ENCODE results near the gene EXT2. TPM values are rescaled to one million over a fixed set of nuclear protein-coding genes. Genes with fewer than 3 reads are reported as not detected.

Gene EXT2
- total RNA-seq, 1 experiment from 2014 or later, result 66.2 TPM

DNA sequence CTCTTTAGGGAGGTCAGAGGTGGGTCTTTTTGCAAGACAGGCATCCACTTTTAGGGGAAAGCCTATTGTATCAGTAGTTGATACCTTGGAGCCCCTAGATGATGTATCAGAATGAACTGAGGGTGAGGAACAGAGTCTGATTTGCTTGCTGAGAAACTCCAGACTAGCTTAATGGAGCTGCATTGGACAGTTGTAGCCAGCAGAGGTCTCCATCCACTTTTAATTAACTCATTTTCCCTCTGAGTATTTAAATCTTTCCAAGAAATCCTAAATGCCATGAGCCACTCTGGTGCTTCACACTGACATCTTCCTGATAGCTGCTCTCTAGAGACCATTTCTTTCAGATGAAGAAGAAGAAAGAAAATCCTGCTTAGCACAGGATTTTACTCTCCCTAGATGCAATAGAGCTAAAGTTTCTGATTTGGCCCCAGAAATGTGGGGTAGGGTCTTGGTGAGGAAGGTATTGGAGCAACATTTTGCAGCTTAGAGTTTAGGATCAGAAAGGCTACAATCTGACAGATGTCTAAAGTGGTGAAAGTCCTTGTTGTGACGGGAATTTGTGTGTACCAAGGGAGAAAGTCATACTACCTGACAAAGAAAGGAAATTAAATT is 38.0 kb downstream of the EXT2 start:
- DNase-seq (ENCODE audit: low spot score), result peak; percentile 59

DNA sequence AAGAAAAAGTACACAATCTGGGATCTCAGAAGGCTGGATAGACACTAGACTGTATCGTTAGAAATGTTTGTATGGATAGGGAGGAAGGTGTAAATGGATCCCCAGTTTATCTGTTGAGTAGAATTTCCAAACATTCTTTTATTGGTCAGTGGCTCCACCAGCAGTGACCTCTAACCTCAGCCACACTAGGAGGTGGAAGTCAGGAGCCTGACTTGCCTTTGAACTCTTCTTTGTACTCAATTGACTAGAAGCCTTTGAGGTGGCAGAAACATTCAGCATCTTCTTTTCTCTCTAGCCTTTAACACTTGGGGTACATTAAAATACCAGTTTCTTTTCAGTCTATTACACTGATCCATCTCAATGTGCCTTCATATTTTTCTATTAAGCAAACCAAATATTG is 39.1 kb downstream of the EXT2 start:
- DNase-seq (ENCODE audit: low spot score), result no peak

GRCh38 chr11:44136176-44136945 is 40.9 kb downstream of the EXT2 start:
- DNase-seq (ENCODE audit: low spot score), result no peak

- no peak for DNase-seq (ENCODE audit: low spot score)
Observed at GRCh38 chr11:44137057-44137456, 41.6 kb downstream of the EXT2 start.

- DNase-seq (ENCODE audit: low spot score), result no peak
Observed at GRCh38 chr11:44138286-44138685, 42.8 kb downstream of the EXT2 start.

DNA sequence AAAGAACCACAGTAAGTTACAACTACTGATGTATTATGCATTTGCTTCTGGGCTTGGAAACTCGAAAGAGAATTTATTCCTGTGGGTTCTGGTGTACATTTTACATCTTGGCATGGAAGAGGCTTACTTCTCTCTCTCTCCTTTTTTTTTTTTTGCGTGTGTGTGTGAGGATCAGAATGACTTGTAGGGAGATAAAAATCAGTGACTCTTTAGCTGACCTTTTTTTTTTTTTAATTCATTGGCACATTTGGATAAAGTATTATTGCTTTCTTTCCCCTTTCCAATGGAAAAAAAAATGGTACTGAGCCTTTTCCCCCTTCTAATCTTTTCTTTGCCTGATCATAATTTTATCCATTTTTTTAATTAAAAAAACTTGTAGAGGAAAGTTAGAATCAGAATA is 43.5 kb downstream of the EXT2 start:
- no peak for DNase-seq (ENCODE audit: low spot score)

GRCh38 chr11:44139565-44140330 is 44.3 kb downstream of the EXT2 start:
- no peak for DNase-seq (ENCODE audit: low spot score)

DNA sequence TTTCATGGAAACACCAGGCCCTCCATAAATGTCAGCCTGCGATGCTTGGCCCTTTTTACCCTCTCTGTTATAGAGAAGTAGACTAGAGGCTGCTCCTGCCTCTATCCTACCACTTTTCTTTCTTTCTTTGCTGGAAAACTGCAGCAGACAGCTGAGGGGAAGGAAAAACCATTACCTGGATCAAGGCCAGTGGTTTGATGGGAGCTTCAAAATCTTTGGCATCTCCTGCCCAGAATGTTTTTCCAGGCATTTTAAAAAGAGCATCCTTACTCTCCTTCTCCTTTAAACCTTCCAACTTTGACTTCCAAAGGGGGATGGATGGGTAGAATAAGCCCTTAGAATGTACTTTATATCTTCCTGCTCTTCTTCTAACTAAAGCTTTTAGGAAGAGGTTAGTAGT is 44.9 kb downstream of the EXT2 start:
- DNase-seq (ENCODE audit: low spot score), result no peak

- DNase-seq (ENCODE audit: low spot score), result no peak
Observed at GRCh38 chr11:44140805-44141204, 45.3 kb downstream of the EXT2 start.

- no peak for DNase-seq (ENCODE audit: low spot score)
Observed at GRCh38 chr11:44143987-44144909, 48.8 kb downstream of the EXT2 start.

DNA sequence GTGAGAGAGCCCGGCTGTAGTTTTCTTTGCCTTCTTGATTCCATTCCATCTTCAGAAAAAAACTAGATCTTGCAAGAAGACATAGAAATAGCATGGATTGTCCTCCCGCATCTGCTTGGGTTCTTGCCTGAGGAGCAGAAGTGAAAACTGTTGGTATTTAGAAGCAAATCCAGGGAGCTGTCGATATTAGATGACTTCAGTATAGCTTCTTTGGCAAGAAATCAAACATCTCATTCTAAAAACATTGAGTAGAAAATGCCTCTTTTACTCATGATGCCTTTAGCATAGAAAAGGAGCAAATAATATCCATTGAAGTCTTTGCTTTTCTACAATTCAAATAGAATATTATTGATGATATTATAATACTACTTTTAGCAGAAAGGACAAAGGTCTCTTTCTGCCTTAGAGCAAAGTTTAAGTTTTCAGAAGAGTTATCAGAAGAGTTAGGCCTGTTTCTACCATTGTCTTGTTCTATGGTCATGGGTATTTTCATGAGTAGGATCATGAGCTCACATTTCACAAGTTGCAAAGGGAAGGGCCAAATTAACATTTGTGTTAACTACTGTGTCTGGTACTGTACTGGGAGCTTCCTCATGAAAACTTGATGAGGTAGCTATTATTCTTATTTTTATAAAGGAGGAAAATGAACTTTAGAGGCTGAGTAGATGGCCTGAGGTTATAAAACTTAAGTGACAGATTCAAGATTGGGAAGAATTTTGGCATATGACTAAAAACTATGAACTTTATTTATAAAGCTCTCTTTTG is 49.7 kb downstream of the EXT2 start:
- no peak for DNase-seq (ENCODE audit: low spot score)

DNA sequence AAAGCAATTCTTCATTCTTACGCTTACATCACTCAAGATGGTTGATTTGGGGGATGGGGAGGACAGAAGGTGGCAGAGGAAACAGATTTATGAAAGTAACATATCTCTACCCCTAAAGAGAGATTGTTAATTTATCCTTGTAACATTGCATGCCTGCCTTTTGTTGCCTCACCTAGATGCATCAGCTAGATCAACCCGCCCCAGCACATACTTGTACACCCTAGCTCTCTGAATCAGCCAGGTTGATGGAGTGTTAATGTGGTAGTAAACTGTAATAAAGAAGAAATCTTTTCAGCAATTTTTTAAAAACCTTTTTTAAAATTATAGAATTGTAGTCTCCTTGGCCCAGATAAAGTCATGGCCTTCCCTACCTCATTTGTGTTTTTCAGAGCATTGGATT is 51.5 kb downstream of the EXT2 start:
- DNase-seq (ENCODE audit: low spot score), result no peak

DNA sequence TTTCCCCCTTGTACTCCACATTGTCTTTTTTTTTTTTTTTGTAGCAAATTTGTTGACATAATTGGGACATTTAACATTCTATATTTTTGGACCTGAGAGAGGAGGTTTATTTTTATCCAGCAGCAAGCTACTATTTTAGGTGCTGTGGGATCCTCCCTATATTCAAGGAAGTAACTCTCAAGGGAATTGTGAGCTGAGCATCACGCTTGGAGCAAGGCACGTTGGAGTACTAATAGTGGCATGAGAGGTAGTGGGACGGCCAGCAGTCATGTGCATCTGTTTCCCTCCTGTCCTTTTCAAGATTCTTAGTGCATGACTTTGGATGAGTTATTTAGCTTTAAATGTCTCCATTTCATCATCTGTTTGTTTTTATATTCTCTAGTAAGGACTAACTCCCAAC is 52.3 kb downstream of the EXT2 start:
- no peak for DNase-seq (ENCODE audit: low spot score)

GRCh38 chr11:44149651-44150050 is 54.2 kb downstream of the EXT2 start:
- no peak for DNase-seq (ENCODE audit: low spot score)

GRCh38 chr11:44150401-44150800 is 54.9 kb downstream of the EXT2 start:
- DNase-seq (ENCODE audit: low spot score), result no peak

DNA sequence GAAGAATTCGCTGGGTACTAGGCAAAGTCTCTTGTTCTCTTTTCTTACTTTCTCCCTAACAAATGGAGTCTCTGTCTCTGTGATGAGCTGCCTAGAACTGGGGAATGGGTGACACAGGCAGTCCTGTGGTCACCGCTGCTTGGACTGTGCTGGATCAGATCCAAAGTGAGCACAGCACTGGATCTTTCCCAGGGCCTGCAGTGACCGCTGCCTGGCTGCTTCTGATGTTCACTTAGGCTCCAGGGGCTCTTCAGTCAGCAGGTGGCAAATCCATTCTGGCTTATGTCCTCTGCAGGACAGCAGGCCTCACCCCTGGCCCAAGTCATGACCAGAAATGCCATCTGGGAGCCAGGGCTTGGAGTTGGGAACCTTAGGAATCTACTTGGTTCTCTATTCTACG is 61.5 kb downstream of the EXT2 start:
- no peak for DNase-seq (ENCODE audit: low spot score)

DNA sequence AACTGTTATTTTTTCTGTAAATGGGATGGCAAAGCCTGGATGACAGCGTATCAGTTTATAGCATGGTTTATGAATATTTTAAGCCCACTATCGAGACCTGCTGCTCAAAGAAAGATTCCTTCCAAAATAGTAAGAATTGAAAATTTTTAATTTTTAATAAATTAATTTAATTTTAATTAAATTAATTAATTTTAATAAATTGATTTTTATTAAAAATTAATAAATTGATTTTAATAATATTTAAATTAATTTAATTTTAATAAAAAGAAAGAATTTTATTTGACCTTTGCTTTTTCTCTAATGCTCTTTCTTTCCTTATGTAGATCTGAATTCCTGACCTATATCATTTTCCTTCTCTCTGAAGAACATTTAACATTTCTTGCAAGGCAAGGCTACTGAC is 62.9 kb downstream of the EXT2 start:
- DNase-seq (ENCODE audit: low spot score), result no peak

DNA sequence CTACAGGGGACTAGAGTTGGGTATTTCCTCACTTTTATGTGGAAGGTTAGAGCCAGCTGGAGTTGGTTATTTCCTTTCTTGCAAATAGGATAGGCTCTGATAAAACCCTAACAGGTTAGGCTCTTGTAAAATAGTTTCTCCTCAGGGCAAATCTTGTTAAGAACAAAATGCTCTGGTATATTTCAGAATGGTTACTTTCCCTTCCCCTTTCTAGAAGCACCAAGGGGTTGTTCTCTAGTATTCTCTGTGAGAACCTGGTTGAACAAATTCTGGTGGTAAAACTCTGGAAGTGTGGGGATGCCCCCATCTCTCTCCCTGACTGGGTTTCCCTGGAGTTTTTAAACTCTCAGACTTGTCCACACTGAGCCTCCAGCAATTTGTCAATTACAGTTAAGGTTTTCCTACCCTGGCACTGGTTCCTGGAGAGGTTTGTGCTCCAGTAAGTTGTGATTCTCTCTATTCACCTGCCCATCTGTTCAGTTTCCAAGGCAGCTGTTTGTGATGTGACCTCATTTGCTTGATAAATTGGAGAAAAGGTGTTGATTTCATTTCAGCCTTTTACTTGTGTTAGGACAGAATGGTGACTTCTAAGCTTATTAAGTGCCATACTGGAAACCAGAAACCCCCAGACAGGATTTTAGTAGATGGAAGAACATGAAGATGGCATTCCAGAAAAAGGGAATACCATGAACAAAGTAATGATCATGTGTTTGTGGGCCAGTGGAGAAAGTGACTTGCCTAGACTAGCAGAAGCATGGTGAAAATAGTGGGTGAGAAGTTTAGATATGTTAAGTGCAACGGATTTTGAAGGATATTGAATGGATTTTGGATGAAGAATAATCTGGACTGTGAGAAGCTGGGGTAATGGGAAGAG is 64.6 kb downstream of the EXT2 start:
- DNase-seq (ENCODE audit: low spot score), result no peak

DNA sequence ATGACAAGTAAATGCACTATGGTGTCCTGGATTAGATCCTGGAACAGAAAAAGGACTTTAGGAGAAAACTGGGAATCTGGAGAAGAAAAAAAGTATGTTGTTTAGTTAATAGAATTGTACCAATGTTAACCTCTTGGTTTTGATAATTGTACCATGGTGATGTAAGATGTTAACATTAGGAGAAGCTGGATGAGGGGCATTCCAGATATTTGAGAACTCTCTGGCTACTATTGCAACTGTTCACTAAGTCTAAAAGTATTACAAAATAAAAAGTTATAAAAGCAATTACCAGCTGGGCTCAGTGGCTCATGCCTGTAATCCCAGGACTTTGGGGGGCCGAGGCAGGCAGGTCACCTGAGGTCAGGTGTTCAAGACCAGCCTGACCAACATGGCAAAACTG is 66.5 kb downstream of the EXT2 start:
- no peak for DNase-seq (ENCODE audit: low spot score)

GRCh38 chr11:44162662-44163061 is 67.2 kb downstream of the EXT2 start:
- no peak for DNase-seq (ENCODE audit: low spot score)
